OCI-LY1 (cell line): ENCODE results near the gene ANKRD11.

Source experiments
- CTCF ChIP-seq: fragments of 200-600 bp; sonication (generic), shearing (Covaris generic); IDR thresholded peaks from 2 replicates; pipeline ENCODE4 v1.5.1; 2017; ENCODE audit warnings: mild to moderate bottlenecking, antibody characterized with exemption, low read length, moderate library complexity, mixed read lengths
- EZH2 ChIP-seq: fragments of 200-600 bp; sonication (generic), shearing (Covaris generic); IDR thresholded peaks from 2 replicates; pipeline ENCODE4 v1.8.0; 2017; ENCODE audit warnings: borderline replicate concordance, mixed run types, mild to moderate bottlenecking, antibody characterized with exemption, low read length, moderate library complexity, mixed read lengths

GRCh38 chr16:89507214-89507833, 17.0 kb upstream of the ANKRD11 start:
- TF ChIP-seq CTCF (no peak), EZH2 (no peak)
